ENCODE results near the gene MRPS31. TPM values are rescaled to one million over a fixed set of nuclear protein-coding genes. Genes with fewer than 3 reads are reported as not detected.

The MRPS31 gene
- total and polyA plus RNA-seq, 2 donors (not counting 3 experiments of a cell fraction or from before 2014, with no cell fraction given): 7.6 to 17.8 TPM

- Histone ChIP-seq H3K4me1 (ENCODE audit: control insufficient read depth, extremely low read depth, insufficient read depth, low read length) (no peaks in the 10 kb centered on the region), H3K4me3 (replicated peaks in 1 of 3; ENCODE audit: insufficient read depth in 1 of 3, low read depth in 1 of 3, low read length in 3 of 3) (no peak overlapping the region), H2AFZ (ENCODE audit: low read depth, low read length) (no peak overlapping the region), H3K9me3 (replicated peaks; ENCODE audit: control insufficient read depth, insufficient read depth, low read length) (no peaks in the 10 kb centered on the region), H3K9ac (replicated peaks; ENCODE audit: extremely low read depth, insufficient read depth, low read length) (no peak overlapping the region), H3K36me3 (ENCODE audit: control insufficient read depth in 2 of 2, extremely low read depth in 1 of 2, insufficient read depth in 2 of 2, low read length in 2 of 2) (peaks cover 1 to 5% of the 10 kb centered on the region in 2 experiments), H3K27me3 (ENCODE audit: control insufficient read depth in 2 of 2, insufficient read depth in 2 of 2, low read length in 2 of 2) (no peaks in the 10 kb centered on the region), H3K79me2 (ENCODE audit: control insufficient read depth, insufficient read depth, low read length) (no peaks in the 10 kb centered on the region), H3K4me2 (ENCODE audit: insufficient read depth, low read length) (no peak overlapping the region), H3K9me1 (replicated peaks; ENCODE audit: control insufficient read depth, extremely low read depth, insufficient read depth, low read length) (no peaks in the 10 kb centered on the region), H4K20me1 (replicated peaks; ENCODE audit: control insufficient read depth, extremely low read depth, insufficient read depth, low read length) (no peaks in the 10 kb centered on the region), H3K27ac (ENCODE audit: insufficient read depth, low read depth, low read length) (no peak overlapping the region)
- dilution Hi-C loops (cut with MboI; ENCODE audit: extremely low pct_ligation_motif_present, low sequenced_read_pairs): no loop called here
- no peak for TF ChIP-seq FOS (IDR thresholded peaks at IDR 0.05; ENCODE audit: borderline replicate concordance, insufficient read depth, low read length)
- TF ChIP-seq GATA2 (IDR thresholded peaks at IDR 0.05; ENCODE audit: insufficient read depth, insufficient read length, low read depth, low read length): no peak
- no peak for TF ChIP-seq MAX (IDR thresholded peaks at IDR 0.05; ENCODE audit: insufficient read depth, insufficient read length)
- TF ChIP-seq MYC (IDR thresholded peaks at IDR 0.05; ENCODE audit: low read depth, low read length): no peak
- no peak for TF ChIP-seq EZH2 (IDR thresholded peaks at IDR 0.05; ENCODE audit: borderline replicate concordance, low read depth, low read length, severe bottlenecking)
- ChIA-PET CTCF (interaction anchor here (1.1 to 3.3 kb wide), 3 partner anchors 13 to 35 kb away, joined by 3 to 23 read pairs (median 5); partner anchors contain the start of gene SLC25A15), POLR2A (no interaction called here)
- intact Hi-C loops (cut with micrococcal nuclease): no loop called here
- no TSS peak for BruUV-seq (replicated peaks)
- FAIRE-seq: no peak
- DNase-seq (ENCODE audit: low read depth, low spot score): no peak
Measured at GRCh38 chr13:40812102-40812501, 41.1 kb upstream of the MRPS31 start.

- peaks cover 1 to 5% of the 10 kb centered on the region in 2 experiments for H3K36me3 ChIP-seq (ENCODE audit: control insufficient read depth in 2 of 2, extremely low read depth in 1 of 2, insufficient read depth in 2 of 2, low read length in 2 of 2)
- H3K79me2 ChIP-seq (ENCODE audit: control insufficient read depth, insufficient read depth, low read length): no peaks in the 10 kb centered on the region
- no TSS peak for BruUV-seq (replicated peaks)
- TF ChIP-seq GATA2 (IDR thresholded peaks at IDR 0.05; ENCODE audit: insufficient read depth, insufficient read length, low read depth, low read length) (no peak), MAX (IDR thresholded peaks at IDR 0.05; ENCODE audit: insufficient read depth, insufficient read length) (no peak), MYC (IDR thresholded peaks at IDR 0.05; ENCODE audit: low read depth, low read length) (no peak), POLR2AphosphoS5 (IDR thresholded peaks at IDR 0.05; ENCODE audit: insufficient read depth, low read depth, low read length) (no peak), JUN (IDR thresholded peaks at IDR 0.05; ENCODE audit: borderline replicate concordance, insufficient read depth, insufficient read length, low read depth) (no peak), EZH2 (IDR thresholded peaks at IDR 0.05; ENCODE audit: borderline replicate concordance, low read depth, low read length, severe bottlenecking) (no peak), FOS (IDR thresholded peaks at IDR 0.05; ENCODE audit: borderline replicate concordance, insufficient read depth, low read length) (no peak), POLR2A (IDR thresholded peaks at IDR 0.05; ENCODE audit: low read depth, low read length) (no peak), CTCF (IDR thresholded peaks at IDR 0.05; ENCODE audit: extremely low read depth in 1 of 2, insufficient read depth in 1 of 2, low read depth in 1 of 2, low read length in 2 of 2) (no peak)
- no peaks in the 10 kb centered on the region for H3K27me3 ChIP-seq (ENCODE audit: control insufficient read depth in 2 of 2, insufficient read depth in 2 of 2, low read length in 2 of 2)
- H3K9me1 ChIP-seq (replicated peaks; ENCODE audit: control insufficient read depth, extremely low read depth, insufficient read depth, low read length): no peaks in the 10 kb centered on the region
- ChIA-PET POLR2A (no interaction called here), CTCF (no interaction called here)
- no peaks in the 10 kb centered on the region for H4K20me1 ChIP-seq (replicated peaks; ENCODE audit: control insufficient read depth, extremely low read depth, insufficient read depth, low read length)
- no peaks in the 10 kb centered on the region for H3K9me3 ChIP-seq (replicated peaks; ENCODE audit: control insufficient read depth, insufficient read depth, low read length)
- no peaks in the 10 kb centered on the region for H3K4me1 ChIP-seq (ENCODE audit: control insufficient read depth, extremely low read depth, insufficient read depth, low read length)
- dilution Hi-C loops (cut with MboI; ENCODE audit: extremely low pct_ligation_motif_present, low sequenced_read_pairs) (no loop called here), intact Hi-C loops (cut with micrococcal nuclease) (no loop called here)
- H3K4me3 ChIP-seq (replicated peaks in 1 of 3; ENCODE audit: insufficient read depth in 1 of 3, low read depth in 1 of 3, low read length in 3 of 3): no peak overlapping the region
- FAIRE-seq (no peak), DNase-seq (ENCODE audit: low read depth, low spot score) (no peak)
- no peak overlapping the region for H3K4me2 ChIP-seq (ENCODE audit: insufficient read depth, low read length)
- H3K27ac ChIP-seq (ENCODE audit: insufficient read depth, low read depth, low read length): no peak overlapping the region
- H2AFZ ChIP-seq (ENCODE audit: low read depth, low read length): no peak overlapping the region
- H3K9ac ChIP-seq (replicated peaks; ENCODE audit: extremely low read depth, insufficient read depth, low read length): no peak overlapping the region
Measured at GRCh38 chr13:40809471-40809870, 38.5 kb upstream of the MRPS31 start.

All from endothelial cell of umbilical vein (primary cell).